Measurements from ENCODE around the gene ATG2A.

ATG2A gene

DNA sequence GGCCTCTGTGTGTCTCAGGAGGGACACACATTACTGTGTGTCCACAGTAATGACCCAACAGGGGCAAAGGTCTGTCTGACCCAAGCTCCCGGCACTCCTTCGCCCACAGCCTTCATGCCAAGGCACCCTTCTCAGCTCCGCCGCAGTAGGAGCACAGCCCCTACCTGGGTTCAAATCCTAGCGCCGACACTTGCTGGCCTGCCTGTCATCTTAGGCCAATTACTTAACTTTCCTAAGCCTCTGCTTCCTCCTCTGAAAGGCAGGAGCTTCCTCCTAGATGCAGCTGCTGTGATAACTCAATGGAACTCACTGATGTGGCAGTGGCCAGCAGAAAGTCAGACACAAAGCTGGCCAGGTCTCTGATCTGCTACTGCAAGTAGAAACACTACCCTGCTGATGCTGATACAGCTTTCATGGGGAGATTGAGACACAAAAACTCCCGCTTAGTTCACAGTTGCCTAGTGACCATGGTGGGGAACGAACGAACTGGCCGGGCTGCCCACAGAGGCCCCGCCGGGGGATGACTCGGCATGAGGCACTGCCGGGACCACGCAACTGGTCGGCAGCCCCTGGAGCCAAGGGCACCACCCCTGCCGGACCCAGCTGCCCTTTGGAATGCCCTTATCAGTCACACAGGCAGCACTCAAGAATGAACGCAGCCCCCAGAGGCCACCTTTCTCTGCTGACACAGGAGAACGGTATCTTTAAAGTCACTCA is 46.7 kb downstream of the ATG2A start:
- peak; percentile 67 for DNase-seq (ENCODE audit: low spot score)

DNA sequence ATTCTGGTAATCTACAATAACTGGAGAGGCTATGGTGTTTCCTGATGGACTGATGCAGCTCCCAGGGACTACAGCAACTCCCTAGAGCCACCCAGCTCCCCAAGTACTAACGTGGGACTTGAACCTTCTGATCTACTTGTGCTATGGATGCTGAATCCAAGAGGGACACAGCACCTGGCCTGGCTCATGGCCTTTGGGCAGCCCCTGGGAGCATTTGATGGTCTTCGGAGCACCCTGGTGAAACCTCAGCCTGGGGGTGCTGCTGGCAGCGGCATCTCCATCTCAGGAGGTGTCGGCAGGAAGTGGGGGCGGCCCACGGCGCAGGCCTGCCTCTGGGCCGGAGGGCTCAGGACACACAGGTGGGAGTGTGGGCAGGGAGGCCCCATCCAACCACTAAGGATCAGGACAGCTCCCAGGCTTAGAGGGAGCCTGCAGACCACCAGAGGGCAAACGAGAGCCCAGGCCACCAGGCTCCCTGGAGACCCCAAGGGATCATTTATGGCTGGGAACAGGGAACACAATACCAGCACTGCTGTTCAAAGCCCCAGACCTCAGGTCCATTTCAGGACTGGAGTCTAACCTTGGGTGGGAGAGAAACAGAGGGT is 47.3 kb downstream of the ATG2A start:
- DNase-seq (ENCODE audit: low spot score) = no peak

GRCh38 chr11:64868904-64869570 is 48.0 kb downstream of the ATG2A start:
- peak; percentile 79 for DNase-seq (ENCODE audit: low spot score)

GRCh38 chr11:64867748-64868462 is 49.1 kb downstream of the ATG2A start:
- no peak for DNase-seq (ENCODE audit: low spot score)

- DNase-seq (ENCODE audit: low spot score) = no peak
Observed at GRCh38 chr11:64866173-64866491, 50.9 kb downstream of the ATG2A start.

GRCh38 chr11:64865286-64866172 is 51.5 kb downstream of the ATG2A start:
- peak; percentile 50 for DNase-seq (ENCODE audit: low spot score)

- DNase-seq (ENCODE audit: low spot score) = peak; percentile 81
Observed at GRCh38 chr11:64864473-64865285, 52.3 kb downstream of the ATG2A start.

DNA sequence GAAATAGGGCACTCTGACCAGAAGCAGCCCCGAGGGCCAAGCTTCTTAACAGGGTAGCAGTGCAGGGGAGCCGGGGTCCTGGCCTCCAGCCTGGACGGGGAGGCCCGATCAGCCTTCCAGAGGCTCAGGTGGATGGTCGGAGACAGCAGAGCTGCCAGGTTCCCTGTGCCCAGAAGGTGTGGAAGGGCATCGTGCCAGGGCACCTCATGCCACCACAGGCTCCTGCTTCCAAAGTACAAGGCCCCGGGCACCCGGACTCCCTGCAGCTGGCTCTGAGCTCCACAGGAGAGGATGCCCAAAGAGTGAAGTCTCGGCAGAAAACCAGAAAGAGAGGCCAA is 52.9 kb downstream of the ATG2A start:
- DNase-seq (ENCODE audit: low spot score) = no peak

DNA sequence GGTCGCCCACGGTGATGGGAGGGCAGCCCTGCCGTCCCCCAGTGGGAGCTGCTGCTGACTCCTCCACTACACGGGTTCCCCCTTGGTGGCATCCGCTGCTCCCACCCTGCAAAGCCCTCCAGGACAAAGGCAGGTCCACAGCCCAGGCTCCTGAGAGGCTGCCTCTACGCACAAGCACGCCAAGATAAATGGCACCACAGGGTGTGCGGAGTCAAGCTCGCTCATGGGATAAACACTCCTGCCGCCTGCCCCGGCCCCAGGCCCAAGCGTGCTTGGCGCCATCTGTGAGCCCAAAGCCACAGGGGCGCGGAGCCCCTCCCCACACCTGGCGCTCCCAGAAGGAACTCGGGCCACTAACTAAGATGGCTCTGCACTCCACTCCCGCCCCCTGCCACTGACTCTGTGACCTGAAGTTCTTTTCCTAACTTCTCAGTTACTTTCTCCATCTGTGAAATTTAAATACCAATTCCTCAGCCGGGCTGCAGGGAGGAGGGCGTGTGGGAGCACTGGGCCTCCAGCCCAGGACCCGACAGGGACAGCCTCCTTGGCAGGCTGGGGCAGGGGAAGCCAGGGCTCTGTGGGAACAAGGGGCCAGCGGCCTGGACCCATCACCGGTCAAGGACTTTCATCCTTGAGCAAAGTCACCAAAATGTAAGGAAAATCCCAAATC is 53.5 kb downstream of the ATG2A start:
- no peak for DNase-seq (ENCODE audit: low spot score)

GRCh38 chr11:64862987-64863390 is 54.0 kb downstream of the ATG2A start:
- DNase-seq (ENCODE audit: low spot score) = no peak

- DNase-seq (ENCODE audit: low spot score) = no peak
Observed at GRCh38 chr11:64861227-64861975, 55.6 kb downstream of the ATG2A start.

DNA sequence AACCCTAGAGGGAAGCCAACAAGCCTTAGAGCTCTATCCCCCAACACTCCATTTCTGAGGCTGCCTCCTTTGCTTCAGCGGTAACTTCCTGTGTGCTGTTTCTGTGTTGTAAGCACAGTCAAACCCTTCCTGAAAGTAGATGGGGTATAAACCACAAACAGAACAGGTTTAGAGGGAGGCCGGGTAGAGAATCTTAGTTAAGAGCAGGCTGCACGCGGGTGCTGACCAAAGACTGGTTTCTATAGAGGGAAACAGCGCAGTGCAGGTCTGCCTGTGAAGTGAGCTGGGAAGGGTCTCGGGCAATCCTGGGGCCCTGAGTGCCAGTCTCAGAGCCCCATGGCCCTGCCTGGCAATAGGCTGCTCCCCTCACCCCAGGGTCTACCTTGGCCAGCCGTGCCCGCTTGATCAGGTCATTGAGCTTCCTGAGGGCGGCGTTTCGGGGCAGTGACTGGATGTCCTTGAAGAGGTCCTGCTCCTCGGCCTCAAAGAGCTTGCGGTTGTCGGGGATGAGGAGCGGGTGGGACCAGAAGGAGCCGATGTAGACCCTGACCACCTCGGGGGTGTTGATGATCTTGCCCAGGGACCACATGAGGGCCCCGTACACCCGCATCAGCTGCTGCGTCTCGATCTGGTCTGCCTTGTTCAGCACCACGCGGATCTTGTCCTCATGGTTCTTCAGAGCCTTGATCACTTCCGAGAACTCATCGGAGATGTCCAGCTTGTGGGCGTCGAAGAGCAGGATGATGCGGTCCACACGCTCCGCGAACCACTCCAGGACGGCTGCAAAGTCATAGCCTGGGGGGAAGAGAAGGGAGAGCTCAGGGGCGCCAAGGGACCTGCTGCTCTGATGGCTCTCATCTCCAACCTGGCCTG is 57.2 kb downstream of the ATG2A start:
- DNase-seq (ENCODE audit: low spot score) = no peak

DNA sequence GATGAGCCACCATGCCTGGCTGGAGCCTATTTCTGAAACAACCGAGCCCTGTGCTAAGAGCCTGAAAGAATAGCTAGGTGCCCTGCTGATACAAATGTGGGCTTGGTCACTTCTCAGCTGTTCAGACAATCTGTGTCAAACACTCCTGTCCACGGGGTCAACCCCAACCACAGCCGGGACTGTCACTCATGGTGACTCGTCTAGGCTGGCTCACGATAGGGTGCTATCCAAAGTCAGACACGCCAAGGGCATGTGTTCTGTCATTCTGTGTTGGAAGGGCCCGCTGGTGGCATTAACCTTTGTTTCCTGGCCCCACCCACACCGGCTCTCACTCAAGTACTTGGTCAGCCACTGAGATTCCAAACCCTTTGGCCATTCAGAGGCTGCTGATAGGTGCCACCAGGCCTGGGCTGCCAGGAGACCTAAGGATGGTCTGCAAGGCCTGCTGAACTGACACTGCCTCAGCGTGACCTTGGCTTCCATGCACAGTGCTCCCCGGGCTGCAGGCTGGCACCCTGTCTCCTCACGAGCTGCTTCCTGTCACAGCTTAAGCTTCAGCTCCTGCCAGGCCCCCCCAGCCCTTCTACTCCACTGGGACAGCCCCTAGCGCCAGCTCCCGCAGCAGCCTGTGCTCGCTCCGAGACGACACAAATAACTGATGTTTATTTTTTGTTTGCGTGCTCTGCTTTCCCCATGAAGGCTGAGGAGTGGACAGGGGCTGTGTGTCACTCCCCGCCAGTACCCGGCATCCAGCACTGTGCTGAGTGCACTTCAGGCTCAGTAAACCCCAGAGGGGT is 58.3 kb downstream of the ATG2A start:
- no peak for DNase-seq (ENCODE audit: low spot score)

- no peak for DNase-seq (ENCODE audit: low spot score)
Observed at GRCh38 chr11:64857485-64857884, 59.5 kb downstream of the ATG2A start.

DNA sequence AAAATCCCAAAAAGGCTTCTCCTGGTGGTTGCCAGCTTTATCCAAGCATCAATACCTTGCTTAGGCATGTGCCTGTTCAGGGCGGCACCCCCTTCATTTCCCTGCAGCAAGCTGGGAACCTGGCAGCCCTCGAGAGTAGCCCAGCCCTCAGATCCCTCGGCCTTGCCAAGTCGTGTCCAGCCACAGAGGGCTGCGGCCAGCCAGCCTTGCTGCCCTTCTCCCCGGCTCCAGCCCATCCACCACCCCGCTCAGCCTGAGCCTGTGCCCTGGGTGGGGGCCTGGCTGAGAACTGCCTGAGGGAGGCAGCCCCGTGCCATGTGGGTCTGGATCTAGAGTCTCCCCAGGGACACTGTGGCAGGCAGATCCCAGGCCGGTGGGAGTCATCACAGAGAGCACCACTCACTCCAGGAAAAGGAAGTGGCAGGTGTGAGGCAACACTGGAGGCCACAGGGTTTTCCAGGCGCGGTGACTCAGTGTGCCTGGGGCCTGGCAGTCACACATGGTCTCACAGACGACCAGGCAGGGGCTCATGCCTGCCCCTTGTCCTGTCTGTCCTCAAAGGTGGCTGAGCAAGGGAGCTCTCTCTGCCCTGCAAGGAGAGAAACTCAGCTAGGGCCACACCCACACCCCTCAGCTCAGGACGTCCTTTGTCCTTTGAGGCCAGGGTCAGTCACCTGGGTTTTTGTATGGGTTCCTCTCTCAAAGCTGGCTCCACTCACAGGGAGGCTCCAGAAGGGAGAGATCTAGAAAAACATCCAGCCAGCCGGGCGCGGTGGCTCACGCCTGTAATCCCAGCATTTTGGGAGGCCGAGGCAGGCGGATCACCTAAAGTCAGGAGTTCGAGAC is 60.4 kb downstream of the ATG2A start:
- DNase-seq (ENCODE audit: low spot score) = peak; percentile 88

- DNase-seq (ENCODE audit: low spot score) = no peak
Observed at GRCh38 chr11:64855596-64856304, 61.3 kb downstream of the ATG2A start.
